Measurements from ENCODE around the gene PM20D1.

DNA sequence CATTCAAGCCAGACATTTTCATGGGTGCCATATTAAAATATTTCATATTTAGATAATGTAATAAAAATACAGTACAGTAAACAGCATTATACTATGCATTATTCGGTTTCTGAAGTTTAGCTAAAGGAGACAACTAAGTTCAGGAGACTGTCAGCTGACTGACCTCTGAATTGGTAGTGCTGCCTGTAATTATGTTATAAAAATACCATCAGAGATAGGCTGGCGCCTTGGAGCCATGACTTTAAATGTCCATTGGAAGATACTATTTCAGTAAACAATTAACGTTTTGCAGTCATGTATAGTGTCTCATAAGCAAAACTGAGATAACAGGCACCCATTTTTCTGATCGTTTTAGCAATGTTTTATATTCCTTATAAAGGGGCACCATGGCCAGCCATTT, 63.3 kb downstream of the PM20D1 start:
- TF ChIP-seq, protein P1, sequence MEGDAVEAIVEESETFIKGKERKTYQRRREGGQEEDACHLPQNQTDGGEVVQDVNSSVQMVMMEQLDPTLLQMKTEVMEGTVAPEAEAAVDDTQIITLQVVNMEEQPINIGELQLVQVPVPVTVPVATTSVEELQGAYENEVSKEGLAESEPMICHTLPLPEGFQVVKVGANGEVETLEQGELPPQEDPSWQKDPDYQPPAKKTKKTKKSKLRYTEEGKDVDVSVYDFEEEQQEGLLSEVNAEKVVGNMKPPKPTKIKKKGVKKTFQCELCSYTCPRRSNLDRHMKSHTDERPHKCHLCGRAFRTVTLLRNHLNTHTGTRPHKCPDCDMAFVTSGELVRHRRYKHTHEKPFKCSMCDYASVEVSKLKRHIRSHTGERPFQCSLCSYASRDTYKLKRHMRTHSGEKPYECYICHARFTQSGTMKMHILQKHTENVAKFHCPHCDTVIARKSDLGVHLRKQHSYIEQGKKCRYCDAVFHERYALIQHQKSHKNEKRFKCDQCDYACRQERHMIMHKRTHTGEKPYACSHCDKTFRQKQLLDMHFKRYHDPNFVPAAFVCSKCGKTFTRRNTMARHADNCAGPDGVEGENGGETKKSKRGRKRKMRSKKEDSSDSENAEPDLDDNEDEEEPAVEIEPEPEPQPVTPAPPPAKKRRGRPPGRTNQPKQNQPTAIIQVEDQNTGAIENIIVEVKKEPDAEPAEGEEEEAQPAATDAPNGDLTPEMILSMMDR (IDR thresholded peaks at IDR 0.05), result no peak
- no peak for TF ChIP-seq ZFX (IDR thresholded peaks at IDR 0.05; ENCODE audit: borderline replicate concordance)

Measured in 22Rv1 (cell line).